Mesodermal cell (in vitro differentiated cells): ENCODE data around the gene KRTAP7-1.

ENCODE experiments used
- H3K27ac ChIP-seq: 2 replicates; pipeline ENCODE4 v1.7.0; 2013; ENCODE audit warnings: mild to moderate bottlenecking, low read depth, low read length, moderate library complexity; ENCODE audit not compliant: severe bottlenecking
- H3K36me3 ChIP-seq: 2 replicates; pipeline ENCODE4 v1.7.1; 2013; ENCODE audit warnings: mild to moderate bottlenecking, low read length, moderate library complexity; ENCODE audit not compliant: control insufficient read depth, insufficient read depth
- H3K4me1 ChIP-seq: one replicate; pipeline ENCODE4 v1.7.1; 2013; ENCODE audit warnings: mild to moderate bottlenecking, low read length; ENCODE audit not compliant: insufficient read depth, control insufficient read depth, poor library complexity, severe bottlenecking
- H3K4me3 ChIP-seq: 2 replicates; pipeline ENCODE4 v1.7.0; 2013; ENCODE audit warnings: low read length, control low read depth, mild to moderate bottlenecking; ENCODE audit not compliant: insufficient read depth, poor library complexity, severe bottlenecking; ENCODE audit errors: extremely low read depth
- H3K9me3 ChIP-seq: 2 replicates; pipeline ENCODE4 v1.7.1; 2013; ENCODE audit warnings: mild to moderate bottlenecking, low read length, moderate library complexity; ENCODE audit not compliant: control insufficient read depth
- WGBS, 2 experiments: methylation state at CpG; one replicate each; pipeline ENCODE4 v1.1.5; 2013; ENCODE audit warnings: missing lambda C conversion rate in 2 of 2; ENCODE audit not compliant: insufficient coverage in 2 of 2; 5-methylcytosine and 5-hydroxymethylcytosine counted together

The KRTAP7-1 gene

GRCh38 chr21:30793581-30794314 is 35.8 kb downstream of the KRTAP7-1 start:
- H3K9me3 ChIP-seq: no peaks in the 10 kb centered on the region
- WGBS, 2 experiments: 75 to 78% methylated on average over 1 of the region's 2 CpGs
- H3K4me3 ChIP-seq: no peak overlapping the region
- no peak overlapping the region for H3K27ac ChIP-seq
- no peaks in the 10 kb centered on the region for H3K36me3 ChIP-seq
- H3K4me1 ChIP-seq: no peaks in the 10 kb centered on the region

DNA sequence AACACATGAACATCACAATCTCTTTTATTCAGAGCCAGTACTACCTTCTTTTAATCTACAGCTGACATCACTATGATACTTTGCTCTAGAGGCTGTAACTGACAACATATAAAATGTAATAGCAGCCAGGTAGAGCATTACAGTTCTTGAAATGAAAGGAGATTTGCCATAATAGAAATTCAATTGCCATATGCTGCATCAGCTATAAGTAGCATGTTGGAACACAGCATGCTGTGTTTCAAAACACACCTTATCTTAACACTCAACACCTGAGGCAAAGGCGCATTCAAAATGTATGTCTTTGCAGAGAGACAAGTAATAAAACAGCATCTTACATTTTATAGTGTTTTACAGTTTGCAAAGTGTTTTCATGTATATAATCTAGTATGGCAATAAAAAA is 50.3 kb downstream of the KRTAP7-1 start:
- H3K9me3 ChIP-seq: no peaks in the 10 kb centered on the region
- no peaks in the 10 kb centered on the region for H3K36me3 ChIP-seq
- H3K4me3 ChIP-seq: no peak overlapping the region
- H3K27ac ChIP-seq: no peak overlapping the region
- H3K4me1 ChIP-seq: no peaks in the 10 kb centered on the region
- WGBS, 2 experiments: no CpG with 5 or more reads among the region's 1 CpG
